Stimulated activated CD4-positive, alpha-beta T cell treated with anti-CD3 and anti-CD28 coated beads, Interleukin-4, amount 100 ng/mL, for 1 hour (primary cell): ENCODE results near the gene EFNA5.
A peak's percentile ranks its signal among the peaks of the same experiment; 100 is the strongest.

Source experiments
- DNase-seq: peaks from one replicate; pipeline ENCODE4 v3.0.0-alpha.2; 2020

EFNA5 gene

GRCh38 chr5:107670932-107671741, at the start of gene EFNA5:
TSS of gene EFNA5 (minus strand) at chr5:107670937.
- peak; percentile 16 for DNase-seq

GRCh38 chr5:107719034-107719606, 48.4 kb upstream of the EFNA5 start:
- DNase-seq, result no peak

- no peak for DNase-seq
Observed at GRCh38 chr5:107717816-107718215, 47.1 kb upstream of the EFNA5 start.

GRCh38 chr5:107713228-107713627, 42.5 kb upstream of the EFNA5 start:
- no peak for DNase-seq

GRCh38 chr5:107712359-107712870, 41.7 kb upstream of the EFNA5 start:
- DNase-seq, result no peak

GRCh38 chr5:107705402-107706014, 34.8 kb upstream of the EFNA5 start:
- DNase-seq, result no peak

- DNase-seq, result no peak
Observed at GRCh38 chr5:107704681-107705401, 34.1 kb upstream of the EFNA5 start.

- DNase-seq, result no peak
Observed at GRCh38 chr5:107700481-107700880, 29.7 kb upstream of the EFNA5 start.

GRCh38 chr5:107699425-107699824, 28.7 kb upstream of the EFNA5 start:
- DNase-seq, result no peak

GRCh38 chr5:107698286-107698685, 27.5 kb upstream of the EFNA5 start:
- DNase-seq, result no peak

GRCh38 chr5:107696498-107696897, 25.8 kb upstream of the EFNA5 start:
- DNase-seq, result no peak

- no peak for DNase-seq
Observed at GRCh38 chr5:107696080-107696479, 25.3 kb upstream of the EFNA5 start.

GRCh38 chr5:107687937-107688336, 17.2 kb upstream of the EFNA5 start:
- DNase-seq, result no peak

GRCh38 chr5:107687404-107687803, 16.7 kb upstream of the EFNA5 start:
- DNase-seq, result no peak

- no peak for DNase-seq
Observed at GRCh38 chr5:107682533-107682932, 11.8 kb upstream of the EFNA5 start.

- DNase-seq, result no peak
Observed at GRCh38 chr5:107680799-107681198, 10.1 kb upstream of the EFNA5 start.

GRCh38 chr5:107680099-107680498, 9.4 kb upstream of the EFNA5 start:
- no peak for DNase-seq

- DNase-seq, result no peak
Observed at GRCh38 chr5:107676702-107677101, 6.0 kb upstream of the EFNA5 start.

GRCh38 chr5:107675201-107675600, 4.5 kb upstream of the EFNA5 start:
- no peak for DNase-seq

GRCh38 chr5:107674655-107675054, 3.9 kb upstream of the EFNA5 start:
- DNase-seq, result no peak

- peak; percentile 77 for DNase-seq
Observed at GRCh38 chr5:107673368-107674136, 2.8 kb upstream of the EFNA5 start.

- DNase-seq, result no peak
Observed at GRCh38 chr5:107673039-107673367, 2.3 kb upstream of the EFNA5 start.
